Neuronal stem cell (in vitro differentiated cells): Measurements from ENCODE around the gene NAV2.

ENCODE experiments used
- DNase-seq: peaks from one replicate; pipeline ENCODE4 v3.0.0-alpha.2; 2013; ENCODE audit warnings: low spot score
- H2AFZ ChIP-seq: one replicate; pipeline ENCODE4 v1.6.1; 2013; ENCODE audit warnings: mild to moderate bottlenecking, low read length, inconsistent platforms
- H2AK5ac ChIP-seq: 2 replicates; pipeline ENCODE4 v1.6.1; 2013; ENCODE audit warnings: low read depth, mild to moderate bottlenecking, inconsistent platforms, low read length, moderate library complexity, mixed read lengths
- H2BK120ac ChIP-seq: 2 replicates; pipeline ENCODE4 v1.6.1; 2013; ENCODE audit warnings: low read depth, mild to moderate bottlenecking, inconsistent platforms, low read length, moderate library complexity, mixed read lengths
- H2BK12ac ChIP-seq: one replicate; pipeline ENCODE4 v1.6.1; 2013; ENCODE audit warnings: low read length, inconsistent platforms
- H2BK15ac ChIP-seq: 2 replicates; pipeline ENCODE4 v1.6.1; 2013; ENCODE audit warnings: mild to moderate bottlenecking, low read length, inconsistent platforms, mixed read lengths
- H2BK5ac ChIP-seq: one replicate; pipeline ENCODE4 v1.6.1; 2013; ENCODE audit warnings: inconsistent platforms, mild to moderate bottlenecking, low read length, moderate library complexity
- H3K14ac ChIP-seq: one replicate; pipeline ENCODE4 v1.6.1; 2013; ENCODE audit warnings: low read length, inconsistent platforms
- H3K18ac ChIP-seq: 2 replicates; pipeline ENCODE4 v1.6.1; 2013; ENCODE audit warnings: low read length, inconsistent platforms
- H3K23ac ChIP-seq: 2 replicates; pipeline ENCODE4 v1.6.1; 2013; ENCODE audit warnings: low read depth, mild to moderate bottlenecking, mixed read lengths, low read length, inconsistent platforms; ENCODE audit not compliant: poor library complexity
- H3K27ac ChIP-seq: replicated peaks from 3 replicates; pipeline ENCODE4 v1.5.1; 2013; ENCODE audit warnings: low read length, inconsistent platforms
- H3K27me3 ChIP-seq, 3 experiments: 2 replicates each; pipeline ENCODE4 v1.6.1; 2013; ENCODE audit warnings: low read length in 3 of 3, mild to moderate bottlenecking in 2 of 3, inconsistent platforms in 1 of 3, low read depth in 1 of 3, mixed read lengths in 1 of 3, moderate library complexity in 1 of 3; ENCODE audit not compliant: control insufficient read depth in 3 of 3, insufficient read depth in 3 of 3
- H3K36me3 ChIP-seq, 2 donors: replicated peaks in 1 of 2; 2 replicates each; pipeline ENCODE4 v1.6.1; 2013; ENCODE audit warnings: low read length in 2 of 2; ENCODE audit not compliant: control insufficient read depth in 2 of 2, insufficient read depth in 2 of 2
- H3K4ac ChIP-seq: 2 replicates; pipeline ENCODE4 v1.6.1; 2013; ENCODE audit warnings: inconsistent platforms, mild to moderate bottlenecking, low read length, moderate library complexity
- H3K4me1 ChIP-seq, 2 donors: 1 replicate in 1 of 2; 2 replicates in 1 of 2; pipeline ENCODE4 v1.6.1; 2013; ENCODE audit warnings: low read length in 2 of 2, low read depth in 1 of 2; ENCODE audit not compliant: control insufficient read depth in 2 of 2, insufficient read depth in 1 of 2
- H3K4me2 ChIP-seq: one replicate; pipeline ENCODE4 v1.6.1; 2013; ENCODE audit warnings: mild to moderate bottlenecking, low read length, inconsistent platforms; ENCODE audit not compliant: insufficient read depth, poor library complexity, severe bottlenecking
- H3K4me3 ChIP-seq, 2 donors: 2 replicates each; pipeline ENCODE4 v1.5.1; 2013; ENCODE audit warnings: low read length in 2 of 2, mild to moderate bottlenecking in 2 of 2, inconsistent platforms in 1 of 2, moderate library complexity in 1 of 2
- H3K79me1 ChIP-seq: one replicate; pipeline ENCODE4 v1.6.1; 2013; ENCODE audit warnings: low read depth, mild to moderate bottlenecking, inconsistent platforms, low read length, moderate library complexity
- H3K9ac ChIP-seq: one replicate; pipeline ENCODE4 v1.6.1; 2013; ENCODE audit warnings: mild to moderate bottlenecking, low read depth, low read length, inconsistent platforms; ENCODE audit not compliant: poor library complexity
- H3K9me3 ChIP-seq, 2 donors: replicated peaks in 1 of 2; 2 replicates each; pipeline versions ENCODE3 to v1.6.1; 2013; ENCODE audit warnings: low read length in 2 of 2, mild to moderate bottlenecking in 2 of 2, inconsistent platforms in 1 of 2, low read depth in 1 of 2, mixed read lengths in 1 of 2, moderate library complexity in 1 of 2; ENCODE audit not compliant: control insufficient read depth in 2 of 2, insufficient read depth in 1 of 2
- H4K8ac ChIP-seq: one replicate; pipeline ENCODE4 v1.6.1; 2013; ENCODE audit warnings: low read depth, mild to moderate bottlenecking, inconsistent platforms, low read length, moderate library complexity
- H4K91ac ChIP-seq: one replicate; pipeline ENCODE4 v1.6.1; 2013; ENCODE audit warnings: low read length, low read depth, mild to moderate bottlenecking, inconsistent platforms; ENCODE audit not compliant: poor library complexity
- WGBS, 2 donors: extraction: QIAGEN DNeasy Blood & Tissue Kit; methylation state at CpG; one replicate each; pipeline ENCODE4 v1.1.7; 2013; ENCODE audit warnings: missing lambda C conversion rate in 2 of 2, mixed read lengths in 1 of 2; ENCODE audit not compliant: insufficient read length in 2 of 2, insufficient replicate concordance in 1 of 2; ENCODE audit errors: extremely low coverage in 2 of 2; 5-methylcytosine and 5-hydroxymethylcytosine counted together

NAV2 gene

GRCh38 chr11:19814421-19814820, 101.8 kb downstream of the NAV2 start:
- no peak overlapping the region for H2AFZ ChIP-seq
- H2BK15ac ChIP-seq: no peak overlapping the region
- no peak overlapping the region for H2BK5ac ChIP-seq
- H2BK12ac ChIP-seq: no peak overlapping the region
- H3K9ac ChIP-seq: no peak overlapping the region
- no peak overlapping the region for H2AK5ac ChIP-seq
- H2BK120ac ChIP-seq: no peak overlapping the region
- no peak overlapping the region for H4K91ac ChIP-seq
- H3K4me3 ChIP-seq: no peak overlapping the region
- no peak overlapping the region for H3K4ac ChIP-seq
- no peaks in the 10 kb centered on the region for H3K36me3 ChIP-seq
- H3K4me1 ChIP-seq: peaks cover 0 to 3% of the 10 kb centered on the region in 2 donors
- no peak overlapping the region for H3K18ac ChIP-seq
- no peak overlapping the region for H3K23ac ChIP-seq
- H3K9me3 ChIP-seq: no peaks in the 10 kb centered on the region
- H4K8ac ChIP-seq: no peak overlapping the region
- no peaks in the 10 kb centered on the region for H3K79me1 ChIP-seq
- H3K27ac ChIP-seq: no peak overlapping the region
- DNase-seq: no peak
- no peak overlapping the region for H3K14ac ChIP-seq
- no peaks in the 10 kb centered on the region for H3K27me3 ChIP-seq
- H3K4me2 ChIP-seq: no peak overlapping the region
- no CpG with 5 or more reads among the region's 2 CpGs for WGBS, 2 donors

- Histone ChIP-seq H3K27ac (no peak overlapping the region), H3K9me3 (no peaks in the 10 kb centered on the region), H4K91ac (no peak overlapping the region), H2BK15ac (no peak overlapping the region), H3K4me1 (peaks cover 0 to 3% of the 10 kb centered on the region in 2 donors), H2BK5ac (no peak overlapping the region), H3K9ac (no peak overlapping the region), H2AK5ac (no peak overlapping the region), H3K4me2 (no peak overlapping the region), H3K4me3 (no peak overlapping the region), H3K27me3 (no peaks in the 10 kb centered on the region), H2AFZ (no peak overlapping the region), H3K23ac (no peak overlapping the region), H2BK120ac (no peak overlapping the region), H4K8ac (no peak overlapping the region), H3K18ac (no peak overlapping the region), H2BK12ac (no peak overlapping the region), H3K4ac (no peak overlapping the region), H3K79me1 (no peaks in the 10 kb centered on the region), H3K36me3 (no peaks in the 10 kb centered on the region), H3K14ac (no peak overlapping the region)
- no CpG with 5 or more reads among the region's 10 CpGs for WGBS, 2 donors
- no peak for DNase-seq
Observed at GRCh38 chr11:19816040-19816439, 103.4 kb downstream of the NAV2 start.

GRCh38 chr11:19816817-19817216, 104.2 kb downstream of the NAV2 start:
- Histone ChIP-seq H3K14ac (no peak overlapping the region), H3K4ac (no peak overlapping the region), H3K9ac (no peak overlapping the region), H4K8ac (no peak overlapping the region), H3K4me3 (no peak overlapping the region), H3K79me1 (no peaks in the 10 kb centered on the region), H2BK15ac (no peak overlapping the region), H3K27ac (no peak overlapping the region), H4K91ac (no peak overlapping the region), H3K18ac (no peak overlapping the region), H2BK120ac (no peak overlapping the region), H3K27me3 (no peaks in the 10 kb centered on the region), H2AK5ac (no peak overlapping the region), H3K4me2 (no peak overlapping the region), H2BK12ac (no peak overlapping the region), H3K9me3 (no peaks in the 10 kb centered on the region), H3K4me1 (peaks cover 0 to 3% of the 10 kb centered on the region in 2 donors), H3K23ac (no peak overlapping the region), H2AFZ (no peak overlapping the region), H2BK5ac (no peak overlapping the region), H3K36me3 (no peaks in the 10 kb centered on the region)
- no peak for DNase-seq
- no CpG with 5 or more reads among the region's 4 CpGs for WGBS, 2 donors

- Histone ChIP-seq H3K23ac (no peak overlapping the region), H2BK12ac (no peak overlapping the region), H2BK5ac (no peak overlapping the region), H3K18ac (peak overlapping the region; percentile 5), H2BK120ac (no peak overlapping the region), H3K79me1 (no peaks in the 10 kb centered on the region), H2AK5ac (no peak overlapping the region), H2BK15ac (no peak overlapping the region), H4K91ac (no peak overlapping the region), H3K9ac (no peak overlapping the region), H3K4ac (no peak overlapping the region), H3K4me1 (peaks cover 0 to 3% of the 10 kb centered on the region in 2 donors), H3K27me3 (no peaks in the 10 kb centered on the region), H3K4me2 (no peak overlapping the region), H2AFZ (no peak overlapping the region), H3K36me3 (no peaks in the 10 kb centered on the region), H4K8ac (no peak overlapping the region), H3K4me3 (no peak overlapping the region), H3K14ac (no peak overlapping the region), H3K27ac (no peak overlapping the region), H3K9me3 (no peaks in the 10 kb centered on the region)
- no CpG with 5 or more reads among the region's 6 CpGs for WGBS, 2 donors
- DNase-seq: no peak
Observed at GRCh38 chr11:19817265-19817851, 104.7 kb downstream of the NAV2 start.
